Right renal pelvis (tissue), 4 donors: ENCODE results near the gene SPRR1A. TPM values are rescaled to one million over a fixed set of nuclear protein-coding genes. Genes with fewer than 3 reads are reported as not detected.

ENCODE experiments used
- DNase-seq, 4 donors: peaks; one replicate each; pipeline ENCODE4 v3.0.0-alpha.2; 2013; ENCODE audit warnings: low read depth in 4 of 4, low spot score in 3 of 4, missing footprints in 1 of 4
- polyA plus RNA-seq, 4 donors: library from polyadenylated mRNA; unstranded; fragments of 120-200 nt; gene quantifications; one replicate each; pipeline ENCODE4 v1.2.1, GENCODE V29; 2013; ENCODE audit not compliant: insufficient read length in 4 of 4

The SPRR1A gene
- polyA plus RNA-seq, 4 donors = 0.21 TPM; not detected in 3

DNA sequence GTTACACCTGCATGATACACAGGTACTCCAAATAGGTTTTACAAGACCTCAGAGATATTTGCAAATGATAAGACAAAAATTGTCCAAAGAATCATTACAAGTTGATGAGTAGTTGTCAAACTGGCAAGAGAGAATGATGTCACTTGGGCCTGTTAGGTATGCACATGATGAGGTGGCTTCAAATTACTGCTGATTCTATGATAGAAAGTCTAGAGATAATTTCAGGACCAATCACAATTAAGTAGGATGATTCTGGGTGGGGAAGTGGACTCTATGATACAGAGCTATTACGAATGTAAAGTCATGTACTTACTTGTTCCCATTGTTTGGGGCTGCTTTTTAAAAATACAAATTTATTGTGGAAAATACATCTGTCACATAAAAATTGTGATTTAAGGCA lies 41.9 kb downstream of the SPRR1A start:
- no peak for DNase-seq

DNA sequence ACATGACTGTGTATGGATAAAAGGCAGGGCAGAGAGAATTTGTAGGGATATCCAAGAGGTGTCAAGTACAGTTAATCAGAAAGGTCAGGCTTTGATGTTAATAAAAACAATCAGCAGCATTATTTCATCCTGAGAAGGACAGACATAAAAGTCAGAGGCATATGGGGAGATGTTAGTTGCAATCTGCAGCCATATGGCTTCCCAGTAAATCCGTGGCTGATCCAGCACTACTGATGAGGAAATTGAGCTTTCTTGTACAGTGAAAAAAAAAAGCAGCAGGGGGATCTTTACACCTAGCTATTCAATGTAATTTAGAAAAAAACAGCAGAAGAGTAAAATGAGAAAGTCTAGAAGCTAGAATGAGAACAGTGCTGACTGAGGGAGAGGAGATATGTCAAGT lies 44.9 kb downstream of the SPRR1A start:
- DNase-seq = no peak

DNA sequence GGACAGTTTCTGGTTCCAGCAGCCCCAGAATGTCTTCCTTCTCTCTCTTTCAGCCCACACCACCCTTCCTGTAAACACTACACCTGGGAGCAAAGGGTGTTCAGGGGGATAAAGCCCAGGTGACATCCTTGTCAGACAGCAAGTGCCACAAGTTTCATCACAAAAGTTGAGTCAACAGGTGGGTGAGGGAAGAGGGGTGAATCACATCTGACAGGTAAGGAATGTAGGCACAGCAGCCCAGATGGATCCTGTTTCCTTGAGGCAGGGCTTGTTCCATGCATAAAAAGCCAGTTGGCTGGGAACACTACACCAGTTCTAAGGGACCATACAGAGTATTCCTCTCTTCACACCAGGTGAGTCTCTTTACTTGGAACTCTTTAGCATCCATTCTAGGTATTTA lies 47.0 kb downstream of the SPRR1A start, which contains the start of gene SPRR1B:
Gene SPRR1B, plus strand, starts transcription at position 309 of the 400 bp plus-strand sequence. CDS start 1,143 bp downstream, outside the sequence.
- no peak for DNase-seq

DNA sequence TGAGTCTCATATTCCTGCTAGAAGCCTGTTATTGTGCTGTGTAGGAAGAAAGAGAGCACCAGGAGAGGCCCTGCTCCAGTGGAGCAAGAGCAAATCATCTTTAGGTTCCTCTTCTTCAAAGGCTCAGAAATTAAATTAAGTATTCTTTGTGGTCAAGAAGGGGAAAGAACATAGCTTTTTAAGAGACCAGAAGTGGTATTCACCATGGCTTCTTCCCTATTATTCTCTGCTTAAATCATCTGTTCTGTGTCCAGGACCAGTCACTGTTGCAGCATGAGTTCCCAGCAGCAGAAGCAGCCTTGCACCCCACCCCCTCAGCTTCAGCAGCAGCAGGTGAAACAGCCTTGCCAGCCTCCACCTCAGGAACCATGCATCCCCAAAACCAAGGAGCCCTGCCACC lies 48.2 kb downstream of the SPRR1A start:
- no peak for DNase-seq

DNA sequence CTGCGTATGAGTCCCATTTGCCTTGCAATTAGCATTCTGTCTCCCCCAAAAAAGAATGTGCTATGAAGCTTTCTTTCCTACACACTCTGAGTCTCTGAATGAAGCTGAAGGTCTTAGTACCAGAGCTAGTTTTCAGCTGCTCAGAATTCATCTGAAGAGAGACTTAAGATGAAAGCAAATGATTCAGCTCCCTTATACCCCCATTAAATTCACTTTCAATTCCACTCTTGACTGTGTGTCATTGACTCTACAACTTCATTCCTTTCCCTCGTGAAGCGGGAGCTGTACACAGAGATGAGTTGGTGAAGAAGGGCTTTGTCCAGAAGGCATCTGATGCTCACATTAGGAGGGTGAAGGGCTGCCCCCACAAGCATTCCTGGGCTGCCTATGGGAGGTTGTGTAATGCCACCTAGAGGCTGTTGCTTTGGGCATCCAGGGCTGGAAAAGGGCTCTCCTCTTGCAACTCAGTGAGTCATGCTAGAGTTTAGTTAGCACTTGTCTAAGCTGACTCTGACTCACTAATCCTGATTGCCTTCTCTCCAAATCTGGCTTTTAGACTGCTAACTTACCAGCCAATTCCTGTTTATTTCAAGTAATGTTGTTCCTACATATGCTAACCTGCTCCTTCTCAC lies 48.9 kb downstream of the SPRR1A start:
- no peak for DNase-seq

DNA sequence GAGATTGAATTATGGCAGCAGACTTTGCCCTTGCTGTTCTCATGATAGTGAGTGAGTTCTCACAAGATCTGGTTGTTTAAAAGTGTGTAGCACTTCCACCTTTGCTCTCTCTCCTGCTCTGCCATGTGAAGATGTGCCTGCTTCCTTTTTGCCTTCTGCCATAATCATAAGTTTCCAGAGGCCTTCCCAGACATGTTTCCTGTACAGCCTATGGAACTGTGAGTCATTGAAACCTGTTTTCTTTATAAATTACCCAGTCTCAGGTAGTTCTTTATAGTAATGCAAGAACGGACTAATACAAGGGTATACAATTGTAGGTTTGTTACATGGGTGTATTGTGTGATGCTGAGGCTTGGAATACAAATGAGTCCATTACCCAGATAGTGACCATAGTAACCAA lies 51.3 kb downstream of the SPRR1A start:
- no peak for DNase-seq

Other genes with a start within 250 kb of the SPRR1A start
- gene KPRP, start 226.1 kb upstream of the SPRR1A start, polyA plus RNA-seq = not detected
- gene LCE1F, start 208.9 kb upstream of the SPRR1A start, polyA plus RNA-seq = not detected
- not detected for gene LCE1E, start 197.8 kb upstream of the SPRR1A start, polyA plus RNA-seq
- gene LCE1D, start 187.4 kb upstream of the SPRR1A start, polyA plus RNA-seq = not detected
- gene LCE1C, start 177.4 kb upstream of the SPRR1A start, polyA plus RNA-seq = not detected
- gene LCE1B, start 172.1 kb upstream of the SPRR1A start, polyA plus RNA-seq = not detected
- gene LCE1A, start 156.6 kb upstream of the SPRR1A start, polyA plus RNA-seq = not detected
- not detected for gene LCE6A, start 141.2 kb upstream of the SPRR1A start, polyA plus RNA-seq
- not detected for gene LCE7A, start 124.1 kb upstream of the SPRR1A start, polyA plus RNA-seq
- not detected for gene SMCP, start 105.8 kb upstream of the SPRR1A start, polyA plus RNA-seq
- under 1 TPM in 3 of 4 donors, not detected in 1; 0.24 to 0.67 (median 0.55) TPM for gene IVL, start 75.5 kb upstream of the SPRR1A start, polyA plus RNA-seq
- not detected for gene SPRR5, start 36.9 kb upstream of the SPRR1A start, polyA plus RNA-seq
- not detected for gene SPRR4, start 13.4 kb upstream of the SPRR1A start, polyA plus RNA-seq
- gene SPRR3, start 17.7 kb downstream of the SPRR1A start, polyA plus RNA-seq = under 1 TPM in 2 of 4 donors, not detected in 2; 0.18 to 0.49 TPM
- gene SPRR1B, start 47.1 kb downstream of the SPRR1A start, polyA plus RNA-seq = not detected
- not detected for gene SPRR2D, start 57.0 kb downstream of the SPRR1A start, polyA plus RNA-seq
- under 1 TPM in 1 of 4 donors, not detected in 3; 0.09 TPM for gene SPRR2A, start 73.4 kb downstream of the SPRR1A start, polyA plus RNA-seq
- gene SPRR2B, start 87.5 kb downstream of the SPRR1A start, polyA plus RNA-seq = under 1 TPM in 1 of 4 donors, not detected in 3; 0.17 TPM
- gene SPRR2E, start 110.4 kb downstream of the SPRR1A start, polyA plus RNA-seq = not detected
- not detected for gene SPRR2F, start 129.4 kb downstream of the SPRR1A start, polyA plus RNA-seq
- gene SPRR2G, start 166.8 kb downstream of the SPRR1A start, polyA plus RNA-seq = not detected
- gene LELP1, start 219.3 kb downstream of the SPRR1A start, polyA plus RNA-seq = not detected
- gene PRR9, start 233.5 kb downstream of the SPRR1A start, polyA plus RNA-seq = not detected